Stomach (tissue), 4 donors: ENCODE results near the gene PDIA5.

ENCODE experiments used
- CTCF ChIP-seq, 7 experiments: fragments of 450-650 bp in 4 of 7; fragments of 200-600 bp in 3 of 7; sonication (generic) in 3 of 7; IDR thresholded peaks; one replicate each; pipeline ENCODE4 v1.5.1; 2016 to 2019; ENCODE audit warnings: antibody characterized with exemption in 7 of 7, control low read depth in 2 of 7, mild to moderate bottlenecking in 1 of 7
- EP300 ChIP-seq: sonication (generic); formaldehyde crosslinking; IDR thresholded peaks from one replicate; pipeline ENCODE4 v1.6.1; 2017; ENCODE audit warnings: antibody characterized with exemption
- POLR2A ChIP-seq, 4 donors: fragments of 450-650 bp; IDR thresholded peaks; one replicate each; pipeline ENCODE4 v1.6.1; 2016; ENCODE audit warnings: antibody characterized with exemption in 4 of 4, control low read depth in 2 of 4, mild to moderate bottlenecking in 1 of 4, moderate library complexity in 1 of 4
- POLR2AphosphoS5 ChIP-seq, 3 donors: sonication (generic); formaldehyde crosslinking; IDR thresholded peaks; one replicate each; pipeline ENCODE4 v1.6.1; 2016; ENCODE audit warnings: antibody characterized with exemption in 3 of 3

GRCh38 chr3:123034996-123035395 is 31.8 kb upstream of the PDIA5 start:
- TF ChIP-seq CTCF (IDR thresholded peaks at IDR 0.05) (no peak), EP300 (no peak), POLR2AphosphoS5 (IDR thresholded peaks at IDR 0.05) (no peak), POLR2A (IDR thresholded peaks at IDR 0.05) (no peak)
